ENCODE data around the gene CHPT1.

- TF ChIP-seq, protein P1, sequence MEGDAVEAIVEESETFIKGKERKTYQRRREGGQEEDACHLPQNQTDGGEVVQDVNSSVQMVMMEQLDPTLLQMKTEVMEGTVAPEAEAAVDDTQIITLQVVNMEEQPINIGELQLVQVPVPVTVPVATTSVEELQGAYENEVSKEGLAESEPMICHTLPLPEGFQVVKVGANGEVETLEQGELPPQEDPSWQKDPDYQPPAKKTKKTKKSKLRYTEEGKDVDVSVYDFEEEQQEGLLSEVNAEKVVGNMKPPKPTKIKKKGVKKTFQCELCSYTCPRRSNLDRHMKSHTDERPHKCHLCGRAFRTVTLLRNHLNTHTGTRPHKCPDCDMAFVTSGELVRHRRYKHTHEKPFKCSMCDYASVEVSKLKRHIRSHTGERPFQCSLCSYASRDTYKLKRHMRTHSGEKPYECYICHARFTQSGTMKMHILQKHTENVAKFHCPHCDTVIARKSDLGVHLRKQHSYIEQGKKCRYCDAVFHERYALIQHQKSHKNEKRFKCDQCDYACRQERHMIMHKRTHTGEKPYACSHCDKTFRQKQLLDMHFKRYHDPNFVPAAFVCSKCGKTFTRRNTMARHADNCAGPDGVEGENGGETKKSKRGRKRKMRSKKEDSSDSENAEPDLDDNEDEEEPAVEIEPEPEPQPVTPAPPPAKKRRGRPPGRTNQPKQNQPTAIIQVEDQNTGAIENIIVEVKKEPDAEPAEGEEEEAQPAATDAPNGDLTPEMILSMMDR (IDR thresholded peaks at IDR 0.05; ENCODE audit: insufficient read depth, low read length): no peak
- TF ChIP-seq GABPA (IDR thresholded peaks at IDR 0.05; ENCODE audit: low read depth) (no peak), POLR2AphosphoS5 (IDR thresholded peaks at IDR 0.05; ENCODE audit: low read depth) (no peak), SPI1 (IDR thresholded peaks at IDR 0.05; ENCODE audit: borderline replicate concordance, low read depth) (no peak)
- TF ChIP-seq, protein P2, sequence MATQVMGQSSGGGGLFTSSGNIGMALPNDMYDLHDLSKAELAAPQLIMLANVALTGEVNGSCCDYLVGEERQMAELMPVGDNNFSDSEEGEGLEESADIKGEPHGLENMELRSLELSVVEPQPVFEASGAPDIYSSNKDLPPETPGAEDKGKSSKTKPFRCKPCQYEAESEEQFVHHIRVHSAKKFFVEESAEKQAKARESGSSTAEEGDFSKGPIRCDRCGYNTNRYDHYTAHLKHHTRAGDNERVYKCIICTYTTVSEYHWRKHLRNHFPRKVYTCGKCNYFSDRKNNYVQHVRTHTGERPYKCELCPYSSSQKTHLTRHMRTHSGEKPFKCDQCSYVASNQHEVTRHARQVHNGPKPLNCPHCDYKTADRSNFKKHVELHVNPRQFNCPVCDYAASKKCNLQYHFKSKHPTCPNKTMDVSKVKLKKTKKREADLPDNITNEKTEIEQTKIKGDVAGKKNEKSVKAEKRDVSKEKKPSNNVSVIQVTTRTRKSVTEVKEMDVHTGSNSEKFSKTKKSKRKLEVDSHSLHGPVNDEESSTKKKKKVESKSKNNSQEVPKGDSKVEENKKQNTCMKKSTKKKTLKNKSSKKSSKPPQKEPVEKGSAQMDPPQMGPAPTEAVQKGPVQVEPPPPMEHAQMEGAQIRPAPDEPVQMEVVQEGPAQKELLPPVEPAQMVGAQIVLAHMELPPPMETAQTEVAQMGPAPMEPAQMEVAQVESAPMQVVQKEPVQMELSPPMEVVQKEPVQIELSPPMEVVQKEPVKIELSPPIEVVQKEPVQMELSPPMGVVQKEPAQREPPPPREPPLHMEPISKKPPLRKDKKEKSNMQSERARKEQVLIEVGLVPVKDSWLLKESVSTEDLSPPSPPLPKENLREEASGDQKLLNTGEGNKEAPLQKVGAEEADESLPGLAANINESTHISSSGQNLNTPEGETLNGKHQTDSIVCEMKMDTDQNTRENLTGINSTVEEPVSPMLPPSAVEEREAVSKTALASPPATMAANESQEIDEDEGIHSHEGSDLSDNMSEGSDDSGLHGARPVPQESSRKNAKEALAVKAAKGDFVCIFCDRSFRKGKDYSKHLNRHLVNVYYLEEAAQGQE (IDR thresholded peaks at IDR 0.05; ENCODE audit: insufficient replicate concordance, low read depth): no peak
Observed at GRCh38 chr12:101743724-101744472, 46.5 kb downstream of the CHPT1 start.
